Cerebellar cortex (tissue), 1 donor: ENCODE data around the gene CHN2.

Source experiments
- DNase-seq: peaks from one replicate; pipeline ENCODE4 v3.0.0-alpha.2; 2015; ENCODE audit warnings: low spot score

The CHN2 gene

GRCh38 chr7:29469976-29470557 lies 275.5 kb downstream of the CHN2 start:
- DNase-seq = no peak

GRCh38 chr7:29471444-29472138 lies 277.0 kb downstream of the CHN2 start:
- no peak for DNase-seq

- no peak for DNase-seq
These were observed 282.3 kb downstream of the CHN2 start for GRCh38 chr7:29476916-29477315.

GRCh38 chr7:29478226-29478625 lies 283.7 kb downstream of the CHN2 start:
- no peak for DNase-seq

GRCh38 chr7:29478687-29479240 lies 284.2 kb downstream of the CHN2 start:
- no peak for DNase-seq

- DNase-seq = peak; percentile 51
These were observed 285.0 kb downstream of the CHN2 start for GRCh38 chr7:29479301-29480200.

GRCh38 chr7:29480451-29480850 lies 285.9 kb downstream of the CHN2 start:
- peak; percentile 93 for DNase-seq

GRCh38 chr7:29480934-29481651 lies 286.5 kb downstream of the CHN2 start:
- DNase-seq = peak; percentile 60

- DNase-seq = no peak
These were observed 287.5 kb downstream of the CHN2 start for GRCh38 chr7:29482056-29482455.

- peak; percentile 61 for DNase-seq
These were observed 288.9 kb downstream of the CHN2 start for GRCh38 chr7:29483219-29484104.

- DNase-seq = no peak
These were observed 289.7 kb downstream of the CHN2 start for GRCh38 chr7:29484280-29484679.

- peak; percentile 44 for DNase-seq
These were observed 291.0 kb downstream of the CHN2 start for GRCh38 chr7:29485339-29486190.

- no peak for DNase-seq
These were observed 291.7 kb downstream of the CHN2 start for GRCh38 chr7:29486191-29486700.

GRCh38 chr7:29487424-29487823 lies 292.8 kb downstream of the CHN2 start:
- no peak for DNase-seq

GRCh38 chr7:29488203-29488970 lies 293.8 kb downstream of the CHN2 start:
- DNase-seq = no peak

GRCh38 chr7:29488977-29489376 lies 294.4 kb downstream of the CHN2 start:
- DNase-seq = no peak

- DNase-seq = no peak
These were observed 295.6 kb downstream of the CHN2 start for GRCh38 chr7:29490094-29490607.

- no peak for DNase-seq
These were observed 299.8 kb downstream of the CHN2 start for GRCh38 chr7:29494350-29494749.

- no peak for DNase-seq
These were observed 301.1 kb downstream of the CHN2 start for GRCh38 chr7:29495653-29496052.
